CD4-positive, alpha-beta T cell treated with Interleukin-17A for 4 hours (primary cell): Measurements from ENCODE around the gene PRKCE.
"Not testable (repeated sequence)": the region's sequence is repeated elsewhere in the genome, so short reads cannot be mapped to it uniquely, and the experiment has no call there.

Experiments
- DNase-seq: peaks from one replicate; pipeline ENCODE4 v3.0.0-alpha.2; 2020; ENCODE audit warnings: mixed read lengths

PRKCE gene

DNA sequence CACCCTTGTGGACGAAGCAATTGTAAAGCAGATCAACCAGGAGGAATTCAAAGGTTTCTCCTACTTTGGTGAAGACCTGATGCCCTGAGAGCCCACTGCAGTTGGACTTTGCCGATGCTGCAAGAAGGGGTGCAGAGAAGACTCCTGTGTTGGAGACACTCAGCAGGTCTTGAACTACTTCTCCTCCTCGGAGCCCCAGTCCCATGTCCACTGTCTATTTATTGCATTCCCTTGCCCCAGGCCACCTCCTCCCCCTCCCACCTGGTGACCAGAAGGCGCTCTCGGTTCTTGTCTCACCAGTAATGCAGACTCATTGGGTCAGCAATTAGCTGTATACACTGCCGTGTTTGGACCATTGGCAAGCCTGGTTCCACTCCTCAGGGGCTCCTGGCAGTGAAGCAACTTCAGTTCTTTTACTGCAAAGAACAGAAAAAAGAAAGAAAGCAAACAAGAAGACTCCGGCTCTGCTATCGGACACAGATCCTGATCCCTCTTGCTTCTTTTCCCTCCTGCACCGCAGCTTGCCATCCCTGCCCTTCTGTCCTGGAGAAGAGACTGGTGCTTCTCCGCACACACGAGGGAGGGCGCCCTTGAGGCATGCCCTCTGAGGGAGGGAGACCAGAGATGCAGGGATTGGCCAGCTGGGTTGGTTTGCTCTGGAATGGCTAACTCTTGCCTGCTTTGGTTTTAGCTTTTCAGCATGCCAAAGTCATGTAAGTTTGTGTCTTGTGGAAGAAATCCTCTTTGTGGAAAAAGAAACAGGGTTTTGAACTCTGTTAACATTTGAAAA is 533.5 kb downstream of the PRKCE start:
- no peak for DNase-seq

DNA sequence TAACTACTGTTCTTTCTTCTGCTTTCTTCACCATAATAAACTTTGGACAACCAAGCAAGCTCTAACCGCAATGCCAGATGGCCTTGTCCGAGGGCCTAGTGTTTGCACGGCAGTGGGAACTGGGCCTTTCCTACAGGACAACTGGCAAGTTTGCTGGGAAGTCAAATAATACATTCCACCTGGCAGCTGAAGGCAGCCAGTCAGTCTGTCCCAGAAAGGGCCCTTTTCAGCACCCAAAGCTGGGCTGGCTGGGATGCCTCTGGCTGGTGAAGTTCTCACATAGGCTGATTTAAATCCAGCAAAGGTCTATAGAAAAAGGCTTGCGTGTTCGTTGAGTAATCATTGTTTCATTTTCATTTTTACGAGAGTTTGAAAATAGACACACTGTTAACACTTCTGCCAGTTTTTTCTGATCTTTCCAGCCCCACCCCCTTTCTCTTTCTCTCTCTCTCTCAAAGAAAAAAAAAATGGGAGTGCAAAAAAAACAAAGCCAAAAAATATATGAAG is 535.7 kb downstream of the PRKCE start:
- DNase-seq: no peak

DNA sequence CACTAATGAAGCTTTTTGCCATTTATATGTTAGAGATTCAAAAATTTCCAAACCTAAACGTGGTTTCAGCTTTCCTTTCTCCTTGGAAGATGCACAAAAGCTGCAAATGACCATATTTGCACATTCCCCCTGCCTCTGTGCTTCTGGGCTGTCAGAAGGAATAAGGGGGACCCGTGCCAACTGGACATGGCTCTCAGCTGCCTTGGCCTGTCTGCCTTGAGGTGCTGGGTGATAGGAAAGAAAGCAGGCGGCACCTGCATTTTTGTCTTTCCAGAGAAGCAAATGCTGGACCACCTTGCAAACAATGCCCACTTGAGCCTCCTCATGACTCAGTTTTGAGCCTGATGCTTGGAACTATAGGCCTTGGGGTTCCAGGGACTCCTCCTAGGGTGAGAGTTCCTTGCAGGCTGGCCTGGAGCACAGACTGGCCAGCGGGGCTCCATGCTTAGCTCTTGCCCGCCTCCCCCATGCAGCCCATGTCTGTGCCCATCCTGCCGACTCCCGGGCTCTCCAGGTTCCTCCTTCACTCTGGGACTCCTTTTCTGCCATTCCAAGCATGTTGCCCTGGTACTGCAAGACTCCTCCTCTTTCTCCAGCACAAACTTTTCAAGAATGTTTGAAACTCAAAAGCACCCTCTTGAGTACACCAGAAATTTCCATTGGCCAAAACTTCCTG is 536.7 kb downstream of the PRKCE start:
- DNase-seq: no peak

DNA sequence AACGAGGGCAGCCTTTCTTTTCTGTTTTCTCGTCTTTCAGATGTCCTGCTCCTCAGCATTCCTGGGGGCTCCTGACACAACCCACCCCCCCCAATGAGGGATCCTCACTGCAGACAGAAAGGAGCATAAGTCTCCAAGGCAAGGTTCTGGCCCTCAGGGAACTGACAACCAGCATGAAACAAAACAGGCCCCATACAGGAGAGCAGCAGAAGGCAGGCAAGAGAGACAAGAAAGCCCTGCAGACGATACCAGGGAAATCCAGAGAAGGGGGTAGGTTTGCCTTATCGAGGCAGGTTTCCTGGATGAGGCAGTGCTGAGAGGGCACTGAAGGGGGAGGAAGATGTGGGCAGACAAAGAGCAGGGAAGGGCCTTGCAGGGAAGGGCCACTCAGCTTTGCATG is 541.9 kb downstream of the PRKCE start:
- no peak for DNase-seq

GRCh38 chr2:46193855-46194254 is 542.4 kb downstream of the PRKCE start:
- DNase-seq: no peak

- no peak for DNase-seq
These were observed 543.4 kb downstream of the PRKCE start for GRCh38 chr2:46194856-46195255.

GRCh38 chr2:46195819-46196218 is 544.3 kb downstream of the PRKCE start:
- DNase-seq: no peak

DNA sequence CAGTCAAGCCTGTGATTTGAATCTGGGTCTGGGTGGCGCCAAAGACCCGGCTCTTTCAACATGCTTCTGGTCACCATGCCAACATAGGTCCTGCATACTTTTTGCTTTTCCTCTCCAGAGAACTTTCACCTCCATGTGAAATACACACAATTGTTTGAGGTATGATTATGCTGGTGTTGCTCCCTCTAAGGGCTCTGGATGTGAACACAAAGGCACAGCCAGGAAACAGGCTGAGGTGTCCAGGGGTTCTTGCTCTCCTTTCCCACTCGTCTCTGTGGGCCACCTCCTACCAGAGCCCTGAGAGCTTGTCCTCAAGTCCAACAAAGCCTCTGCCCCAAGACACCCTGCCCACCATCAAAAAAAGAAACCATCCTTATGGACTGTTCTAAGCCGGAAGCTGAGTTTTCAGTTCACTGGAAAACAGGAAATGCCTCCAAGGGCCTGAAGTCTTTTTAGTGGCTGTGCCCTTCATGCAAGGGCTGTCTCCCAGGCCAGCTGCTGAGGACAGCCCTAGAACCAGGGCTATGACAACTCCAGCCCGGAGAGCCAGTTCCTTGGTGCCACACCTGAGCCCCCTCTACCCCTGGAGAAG is 545.5 kb downstream of the PRKCE start:
- no peak for DNase-seq

- DNase-seq: no peak
These were observed 546.2 kb downstream of the PRKCE start for GRCh38 chr2:46197672-46198071.

DNA sequence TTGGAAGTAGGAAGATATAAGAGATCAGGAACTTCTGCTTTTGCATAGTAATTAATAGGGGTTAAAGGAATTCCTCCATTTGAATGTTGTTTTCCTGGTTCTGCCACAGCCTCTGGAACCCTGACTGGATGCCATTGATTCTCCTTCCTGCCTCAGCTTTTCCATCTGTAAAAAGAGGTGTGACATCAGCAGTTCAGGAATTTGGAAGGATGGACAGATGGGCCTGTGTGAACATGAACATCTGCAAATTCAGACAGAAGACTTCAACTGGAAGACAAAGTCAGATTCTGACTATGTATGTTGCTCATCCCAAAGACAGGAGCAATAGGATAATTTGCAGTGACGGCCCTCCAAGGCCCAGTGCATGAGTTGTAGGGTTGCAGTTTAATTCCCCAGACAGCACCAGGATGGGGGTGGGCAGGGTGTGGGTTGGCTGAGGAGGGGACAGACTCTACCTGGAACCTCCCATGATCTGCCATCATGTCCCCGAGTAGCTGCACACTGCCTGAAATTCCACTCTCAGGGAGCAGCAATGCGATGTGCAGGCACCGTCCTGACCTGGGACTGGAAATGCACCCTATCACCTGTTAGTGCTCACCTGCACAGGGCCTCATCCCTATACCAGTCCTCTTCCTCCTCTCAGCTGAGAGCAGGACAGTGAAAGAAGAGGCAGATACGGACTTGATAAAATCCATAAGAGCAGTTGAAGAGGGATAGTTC is 546.8 kb downstream of the PRKCE start:
- DNase-seq: no peak

DNA sequence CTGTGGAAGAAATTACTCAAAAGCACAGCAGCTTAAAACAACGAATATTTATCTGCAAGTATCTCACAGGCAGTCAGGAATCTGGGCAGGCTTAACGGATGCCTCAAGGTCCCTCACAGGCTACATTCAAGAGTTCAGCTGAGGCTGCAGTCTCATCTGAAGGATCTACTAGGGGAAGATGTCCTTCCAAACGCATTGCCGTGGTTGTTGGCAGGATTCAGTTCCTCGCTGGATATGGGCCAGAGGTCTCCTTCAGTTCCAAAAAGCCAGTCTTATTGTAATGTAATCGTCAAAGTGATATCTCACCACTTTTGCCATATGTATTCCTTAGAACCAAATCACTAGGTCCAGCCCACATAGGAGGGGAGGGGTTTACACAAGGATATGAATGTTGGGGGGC is 547.5 kb downstream of the PRKCE start:
- DNase-seq: no peak

- no peak for DNase-seq
These were observed 548.7 kb downstream of the PRKCE start for GRCh38 chr2:46200100-46200690.

DNA sequence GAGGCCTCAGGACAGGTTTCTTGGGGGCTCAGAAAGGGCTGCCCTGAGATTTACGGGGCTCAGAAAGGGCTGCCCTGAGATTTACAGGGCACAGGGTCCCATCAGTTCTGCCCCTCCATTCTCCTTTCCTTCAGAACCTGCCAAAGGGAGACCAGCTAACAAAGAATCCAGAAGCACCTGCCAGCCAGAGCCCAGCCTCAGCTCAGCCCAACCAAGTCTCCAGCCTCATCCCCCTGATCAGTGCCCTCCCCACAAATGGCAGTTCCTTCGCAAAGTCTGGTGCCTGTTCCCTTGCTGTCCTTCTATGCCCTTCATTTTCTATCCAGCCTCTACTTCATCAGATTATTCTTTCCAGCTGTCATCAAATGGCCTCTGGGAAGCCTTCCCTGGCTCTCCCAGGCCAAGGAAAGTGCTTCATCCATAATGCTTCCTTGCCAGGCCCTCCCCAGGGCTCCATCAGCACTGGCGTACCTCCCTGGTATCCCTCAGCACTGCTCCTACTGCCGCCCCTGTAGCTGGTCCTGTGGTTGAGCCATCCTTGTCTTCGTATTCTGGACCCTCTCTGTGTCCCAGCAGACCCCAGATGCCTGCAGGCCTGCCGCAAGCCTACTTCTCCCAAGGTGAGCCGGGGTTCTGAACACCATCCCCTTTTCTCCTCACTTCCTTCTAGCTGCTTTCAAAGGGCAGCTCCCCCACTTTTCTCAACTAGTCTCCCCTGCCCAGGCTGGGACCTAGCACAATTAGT is 549.6 kb downstream of the PRKCE start:
- DNase-seq: no peak

- no peak for DNase-seq
These were observed 551.0 kb downstream of the PRKCE start for GRCh38 chr2:46202453-46202852.

- no peak for DNase-seq
These were observed 551.5 kb downstream of the PRKCE start for GRCh38 chr2:46202987-46203386.

- not testable (repeated sequence) for DNase-seq
These were observed 552.2 kb downstream of the PRKCE start for GRCh38 chr2:46203636-46204035.

GRCh38 chr2:46207591-46207990 is 556.1 kb downstream of the PRKCE start:
- no peak for DNase-seq

DNA sequence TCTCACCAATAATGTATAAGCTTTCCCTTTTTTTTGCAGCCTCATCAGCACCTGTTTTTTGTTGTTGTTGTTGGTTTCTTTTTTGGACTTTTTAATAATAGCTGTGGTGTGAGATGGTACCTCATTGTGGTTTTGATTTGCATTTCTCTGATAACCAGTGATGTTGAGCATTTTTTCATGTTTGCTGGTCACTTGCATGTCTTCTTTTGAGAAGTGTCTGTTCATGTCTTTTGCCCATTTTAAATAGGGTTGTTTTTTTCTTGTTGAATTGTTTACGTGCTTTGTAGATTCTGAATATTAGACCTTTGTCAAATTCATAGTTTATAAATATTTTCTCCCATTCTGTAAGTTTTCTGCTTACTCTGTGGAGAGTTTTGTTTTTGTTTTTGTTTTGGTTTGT is 557.3 kb downstream of the PRKCE start:
- no peak for DNase-seq

DNA sequence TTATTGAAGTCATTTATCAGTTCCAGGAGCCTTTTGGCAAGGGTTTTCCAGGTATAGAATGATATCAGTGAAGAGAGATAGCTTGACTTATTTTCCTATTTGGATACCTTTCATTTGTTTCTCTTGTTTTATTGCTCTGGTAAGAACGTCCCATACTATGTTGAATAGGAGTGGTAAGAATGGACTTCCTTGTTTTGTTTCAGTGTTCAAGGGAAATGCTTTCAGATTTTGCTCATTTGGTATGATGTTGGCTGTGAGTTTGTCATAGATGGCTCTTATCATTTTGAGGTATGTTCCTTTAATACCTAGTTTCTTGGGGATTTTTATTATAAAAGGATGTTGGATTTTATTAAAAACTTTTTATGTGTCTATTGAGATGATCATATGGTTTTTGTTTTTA is 558.6 kb downstream of the PRKCE start:
- no peak for DNase-seq

GRCh38 chr2:46211461-46211860 is 560.0 kb downstream of the PRKCE start:
- no peak for DNase-seq

DNA sequence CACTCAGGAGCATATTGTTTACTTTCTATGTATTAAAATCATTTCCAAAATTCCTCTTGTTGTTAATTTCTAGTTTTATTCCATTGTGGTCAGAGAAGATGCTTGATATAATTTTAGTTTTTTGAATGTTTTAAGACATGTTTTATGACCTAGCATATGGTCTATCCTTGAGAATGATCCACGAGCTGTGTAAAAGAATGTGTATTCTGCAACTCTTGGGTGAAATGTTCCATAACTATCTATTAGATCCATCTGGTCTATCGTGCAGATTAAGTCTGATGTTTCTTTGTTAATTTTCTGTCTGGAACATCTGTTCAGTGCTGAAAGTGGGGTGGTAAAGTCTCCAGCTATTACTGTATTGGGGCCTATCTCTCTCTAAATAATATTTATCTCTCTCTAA is 562.4 kb downstream of the PRKCE start:
- DNase-seq: no peak

GRCh38 chr2:46216213-46216612 is 564.7 kb downstream of the PRKCE start:
- no peak for DNase-seq
